Type B pancreatic cell (in vitro differentiated cells): ENCODE data around the gene P2RY8. TPM values are rescaled to one million over a fixed set of nuclear protein-coding genes. Genes with fewer than 3 reads are reported as not detected.

Source experiments
- DNase-seq: peaks from one replicate; pipeline ENCODE4 v3.0.0; 2021; ENCODE audit warnings: mixed read lengths; ENCODE audit not compliant: unreplicated experiment; ENCODE audit errors: extremely low spot score
- H3K27ac Mint-ChIP-seq: 2 replicates; pipeline ENCODE4 v1.8.0; 2021; ENCODE audit warnings: mild to moderate bottlenecking, mixed read lengths
- H3K27me3 Mint-ChIP-seq: 2 replicates; pipeline ENCODE4 v1.8.0; 2021; ENCODE audit warnings: mixed read lengths
- H3K36me3 Mint-ChIP-seq: 2 replicates; pipeline ENCODE4 v1.8.0; 2021; ENCODE audit warnings: mixed read lengths
- H3K4me1 Mint-ChIP-seq: one replicate; pipeline ENCODE4 v1.8.0; 2021; ENCODE audit warnings: mixed read lengths; ENCODE audit not compliant: unreplicated experiment
- H3K4me3 Mint-ChIP-seq: 2 replicates; pipeline ENCODE4 v1.8.0; 2021; ENCODE audit warnings: mild to moderate bottlenecking, mixed read lengths
- H3K9me3 Mint-ChIP-seq: 2 replicates; pipeline ENCODE4 v1.8.0; 2021; ENCODE audit warnings: mixed read lengths
- CTCF ChIP-seq: fragments of 200-600 bp; sonication (generic); conservative IDR thresholded peaks from 2 replicates; pipeline ENCODE4 v1.5.0; 2021; ENCODE audit warnings: antibody characterized with exemption, mild to moderate bottlenecking
- total RNA-seq: library from RNA; stranded (reverse); gene quantifications from 2 replicates; pipeline ENCODE4 v1.2.1, GENCODE V29; 2021; ENCODE audit warnings: low replicate concordance

P2RY8 gene
- total RNA-seq, 1 donor from 2014 or later, result not detected

GRCh38 chrX:1444561-1445500, 92.2 kb downstream of the P2RY8 start:
- Mint-ChIP-seq H3K4me3 (no peak overlapping the region), H3K27me3 (no peaks in the 10 kb centered on the region), H3K36me3 (peaks cover 56% of the 10 kb centered on the region), H3K9me3 (peaks cover 23% of the 10 kb centered on the region), H3K4me1 (no peaks in the 10 kb centered on the region), H3K27ac (no peak overlapping the region)
- DNase-seq, result peak; percentile 40
- TF ChIP-seq CTCF, result no peak

GRCh38 chrX:1443496-1444075, 93.4 kb downstream of the P2RY8 start:
- H3K4me1 Mint-ChIP-seq, result no peaks in the 10 kb centered on the region
- peak; percentile 55 for DNase-seq
- no peak overlapping the region for H3K27ac Mint-ChIP-seq
- H3K36me3 Mint-ChIP-seq, result peaks cover 47% of the 10 kb centered on the region
- no peak for TF ChIP-seq CTCF
- H3K27me3 Mint-ChIP-seq, result no peaks in the 10 kb centered on the region
- no peak overlapping the region for H3K4me3 Mint-ChIP-seq
- peaks cover 15% of the 10 kb centered on the region for H3K9me3 Mint-ChIP-seq

GRCh38 chrX:1442724-1443367, 94.1 kb downstream of the P2RY8 start:
- H3K4me3 Mint-ChIP-seq, result no peak overlapping the region
- H3K9me3 Mint-ChIP-seq, result peaks cover 10% of the 10 kb centered on the region
- peak; percentile 36 for DNase-seq
- H3K36me3 Mint-ChIP-seq, result peaks cover 45% of the 10 kb centered on the region
- no peaks in the 10 kb centered on the region for H3K4me1 Mint-ChIP-seq
- H3K27me3 Mint-ChIP-seq, result no peaks in the 10 kb centered on the region
- no peak overlapping the region for H3K27ac Mint-ChIP-seq
- no peak for TF ChIP-seq CTCF

GRCh38 chrX:1442016-1442665, 94.8 kb downstream of the P2RY8 start:
- H3K36me3 Mint-ChIP-seq, result peaks cover 42% of the 10 kb centered on the region
- no peak for TF ChIP-seq CTCF
- no peaks in the 10 kb centered on the region for H3K4me1 Mint-ChIP-seq
- H3K4me3 Mint-ChIP-seq, result no peak overlapping the region
- H3K9me3 Mint-ChIP-seq, result peaks cover 10% of the 10 kb centered on the region
- no peak overlapping the region for H3K27ac Mint-ChIP-seq
- no peaks in the 10 kb centered on the region for H3K27me3 Mint-ChIP-seq
- DNase-seq, result peak; percentile 61

GRCh38 chrX:1440506-1440905, 96.5 kb downstream of the P2RY8 start:
- peaks cover 36% of the 10 kb centered on the region for H3K36me3 Mint-ChIP-seq

More at GRCh38 chrX:1440506-1440905, 96.5 kb downstream of the P2RY8 start:
- peak; percentile 36 for DNase-seq
- H3K4me1 Mint-ChIP-seq, result no peaks in the 10 kb centered on the region
- no peaks in the 10 kb centered on the region for H3K27me3 Mint-ChIP-seq
- no peak overlapping the region for H3K27ac Mint-ChIP-seq
- no peak overlapping the region for H3K4me3 Mint-ChIP-seq
- H3K9me3 Mint-ChIP-seq, result peaks cover 10% of the 10 kb centered on the region
- TF ChIP-seq CTCF, result no peak
